Suprapubic skin (tissue), 4 donors: Measurements from ENCODE around the gene TSPAN32. TPM values are rescaled to one million over a fixed set of nuclear protein-coding genes. Genes with fewer than 3 reads are reported as not detected.

ENCODE experiments used
- DNase-seq, 2 donors: peaks; one replicate each; pipeline ENCODE4 v3.0.0-alpha.2; 2019; ENCODE audit warnings: low spot score in 2 of 2
- H3K27ac ChIP-seq: fragments of 200-600 bp; sonication (generic); one replicate; pipeline ENCODE4 v1.5.1; 2019
- H3K27me3 ChIP-seq: fragments of 200-600 bp; sonication (generic); one replicate; pipeline ENCODE4 v1.5.1; 2019
- H3K36me3 ChIP-seq: fragments of 200-600 bp; sonication (generic); one replicate; pipeline ENCODE4 v1.5.1; 2019
- H3K4me1 ChIP-seq: fragments of 200-600 bp; sonication (generic); one replicate; pipeline ENCODE4 v1.5.1; 2019
- H3K4me3 ChIP-seq: fragments of 200-600 bp; sonication (generic); one replicate; pipeline ENCODE4 v1.5.1; 2019; ENCODE audit warnings: mild to moderate bottlenecking
- H3K9me3 ChIP-seq: fragments of 200-600 bp; sonication (generic); one replicate; pipeline ENCODE4 v1.5.1; 2019
- EP300 ChIP-seq: sonication (generic); formaldehyde crosslinking; IDR thresholded peaks from one replicate; pipeline ENCODE4 v1.6.1; 2017; ENCODE audit warnings: antibody characterized with exemption
- POLR2A ChIP-seq, 2 donors: fragments of 450-650 bp; IDR thresholded peaks; one replicate each; pipeline ENCODE4 v1.6.1; 2017; ENCODE audit warnings: antibody characterized with exemption in 2 of 2, mild to moderate bottlenecking in 2 of 2, moderate library complexity in 2 of 2
- POLR2AphosphoS5 ChIP-seq, 3 donors: sonication (generic); formaldehyde crosslinking; IDR thresholded peaks; one replicate each; pipeline ENCODE4 v1.6.1; 2017; ENCODE audit warnings: antibody characterized with exemption in 3 of 3
- WGBS: methylation state at CpG from one replicate; pipeline ENCODE4 v1.1.5; 2018; 5-methylcytosine and 5-hydroxymethylcytosine counted together
- total RNA-seq, 4 donors: library from RNA; depleted of rRNA; stranded (reverse); fragments of >200 nt; gene quantifications; one replicate each; pipeline ENCODE4 v1.1.0, GENCODE V29; 2016
- TF ChIP-seq, protein P1 (sequence below), 2 donors: fragments of 200-600 bp in 1 of 2; fragments of 450-650 bp in 1 of 2; sonication (generic) in 1 of 2; IDR thresholded peaks; one replicate each; pipeline ENCODE4 v1.5.1; 2016 to 2019; ENCODE audit warnings: antibody characterized with exemption in 2 of 2, mild to moderate bottlenecking in 1 of 2, moderate library complexity in 1 of 2

TSPAN32 gene
- total RNA-seq, 4 donors from 2014 or later: 0.26 to 4.3 TPM; not detected in 2

DNA sequence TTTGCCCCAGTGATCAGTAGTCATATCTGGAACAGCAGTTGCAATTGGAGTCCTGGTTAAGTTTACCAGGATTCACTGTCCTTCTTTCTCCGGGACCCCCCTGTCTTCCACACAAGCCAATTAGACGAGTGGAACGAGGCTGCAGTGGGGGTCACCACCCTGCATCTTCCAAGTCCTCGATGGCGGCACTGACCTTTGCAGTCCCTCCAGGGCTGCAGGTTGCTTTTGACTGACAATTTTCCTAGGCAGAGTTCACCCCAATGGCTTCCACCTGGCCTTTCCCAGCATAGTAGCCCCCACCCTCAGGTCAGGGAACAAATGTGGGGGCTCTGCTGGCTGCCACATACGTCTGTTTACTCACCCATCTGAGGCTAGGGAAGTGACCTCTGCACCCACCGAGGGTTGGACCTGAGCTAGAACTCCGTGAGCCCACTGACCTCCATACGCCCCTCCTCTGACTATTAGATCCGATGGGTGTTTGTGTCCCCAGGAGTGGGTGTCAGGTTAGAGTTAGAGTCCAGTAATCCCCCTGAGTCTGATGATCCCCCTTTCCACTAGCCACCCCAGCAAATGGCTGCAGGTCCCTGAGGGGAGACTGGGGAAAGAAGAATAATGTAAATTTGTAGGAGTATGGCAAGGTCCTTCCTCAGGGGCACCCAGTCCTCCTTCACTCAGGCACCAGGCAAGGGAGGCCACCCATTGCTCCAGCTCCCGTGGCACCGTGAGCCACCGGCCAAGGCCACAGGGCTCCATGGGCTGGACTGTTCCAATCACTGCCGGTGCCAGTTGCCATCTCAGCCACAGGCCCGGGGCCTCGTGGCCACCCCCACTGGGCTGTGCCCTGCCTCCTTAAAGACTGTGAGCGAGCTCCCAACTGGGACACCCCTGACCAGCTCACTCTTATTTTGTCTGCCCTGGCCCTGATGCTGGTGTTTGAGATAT, 5.6 kb upstream of the TSPAN32 start:
- no peaks in the 10 kb centered on the region for H3K9me3 ChIP-seq
- H3K4me1 ChIP-seq: no peaks in the 10 kb centered on the region
- no peak overlapping the region for H3K4me3 ChIP-seq
- H3K27ac ChIP-seq: no peak overlapping the region
- H3K27me3 ChIP-seq: peaks cover 2% of the 10 kb centered on the region
- no peaks in the 10 kb centered on the region for H3K36me3 ChIP-seq
- DNase-seq: peak; percentile 41 to 63
- WGBS: 87% methylated on average over 16 of the region's 17 CpGs
- TF ChIP-seq EP300 (no peak), POLR2AphosphoS5 (IDR thresholded peaks at IDR 0.05) (no peak), POLR2A (IDR thresholded peaks at IDR 0.05) (no peak)
- TF ChIP-seq, protein P1, sequence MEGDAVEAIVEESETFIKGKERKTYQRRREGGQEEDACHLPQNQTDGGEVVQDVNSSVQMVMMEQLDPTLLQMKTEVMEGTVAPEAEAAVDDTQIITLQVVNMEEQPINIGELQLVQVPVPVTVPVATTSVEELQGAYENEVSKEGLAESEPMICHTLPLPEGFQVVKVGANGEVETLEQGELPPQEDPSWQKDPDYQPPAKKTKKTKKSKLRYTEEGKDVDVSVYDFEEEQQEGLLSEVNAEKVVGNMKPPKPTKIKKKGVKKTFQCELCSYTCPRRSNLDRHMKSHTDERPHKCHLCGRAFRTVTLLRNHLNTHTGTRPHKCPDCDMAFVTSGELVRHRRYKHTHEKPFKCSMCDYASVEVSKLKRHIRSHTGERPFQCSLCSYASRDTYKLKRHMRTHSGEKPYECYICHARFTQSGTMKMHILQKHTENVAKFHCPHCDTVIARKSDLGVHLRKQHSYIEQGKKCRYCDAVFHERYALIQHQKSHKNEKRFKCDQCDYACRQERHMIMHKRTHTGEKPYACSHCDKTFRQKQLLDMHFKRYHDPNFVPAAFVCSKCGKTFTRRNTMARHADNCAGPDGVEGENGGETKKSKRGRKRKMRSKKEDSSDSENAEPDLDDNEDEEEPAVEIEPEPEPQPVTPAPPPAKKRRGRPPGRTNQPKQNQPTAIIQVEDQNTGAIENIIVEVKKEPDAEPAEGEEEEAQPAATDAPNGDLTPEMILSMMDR (IDR thresholded peaks at IDR 0.05): no peak

DNA sequence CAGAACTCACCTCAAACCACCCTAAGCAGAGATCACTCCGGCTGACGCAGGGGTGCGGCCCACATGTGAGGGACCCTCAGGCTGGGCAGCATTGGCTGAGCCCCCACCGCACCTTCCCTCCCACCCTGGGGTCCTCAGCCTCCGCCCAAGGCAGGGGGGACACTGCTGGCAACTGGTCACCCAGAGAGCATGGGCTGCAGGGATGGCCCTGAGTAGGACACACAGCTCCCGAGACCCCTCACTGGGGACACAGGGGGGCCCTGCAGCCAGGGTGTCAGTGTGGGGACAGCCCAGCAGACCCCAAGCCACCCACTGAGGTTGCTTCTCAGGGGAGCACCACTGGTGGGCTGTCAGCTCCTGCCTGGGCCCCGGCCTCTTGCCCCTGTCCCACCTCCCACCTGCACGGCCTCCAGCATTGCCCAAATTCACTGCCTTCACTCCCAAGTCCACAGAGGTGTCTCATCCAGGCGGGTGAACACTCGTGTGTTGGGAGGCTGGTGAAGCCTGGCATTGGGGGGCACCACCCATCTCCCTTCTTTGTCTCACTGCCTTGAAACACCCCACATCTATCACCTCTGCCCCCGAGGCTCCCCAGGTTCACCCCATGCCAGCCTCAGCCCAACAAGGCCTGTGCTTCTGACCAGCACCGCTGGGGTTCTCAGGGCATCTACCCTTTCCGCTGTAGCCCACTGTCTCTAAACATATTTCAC, 4.7 kb upstream of the TSPAN32 start:
- WGBS: 94% methylated on average over 13 of the region's 13 CpGs
- Histone ChIP-seq H3K27me3 (peaks cover 2% of the 10 kb centered on the region), H3K4me3 (no peak overlapping the region), H3K36me3 (no peaks in the 10 kb centered on the region), H3K4me1 (no peaks in the 10 kb centered on the region), H3K27ac (no peak overlapping the region), H3K9me3 (no peaks in the 10 kb centered on the region)
- peak in 1 of 2 donors; percentile 44 for DNase-seq
- TF ChIP-seq, protein P1 (IDR thresholded peaks at IDR 0.05): no peak
- no peak for TF ChIP-seq POLR2AphosphoS5 (IDR thresholded peaks at IDR 0.05)
- TF ChIP-seq POLR2A (IDR thresholded peaks at IDR 0.05): no peak
- TF ChIP-seq EP300: no peak

DNA sequence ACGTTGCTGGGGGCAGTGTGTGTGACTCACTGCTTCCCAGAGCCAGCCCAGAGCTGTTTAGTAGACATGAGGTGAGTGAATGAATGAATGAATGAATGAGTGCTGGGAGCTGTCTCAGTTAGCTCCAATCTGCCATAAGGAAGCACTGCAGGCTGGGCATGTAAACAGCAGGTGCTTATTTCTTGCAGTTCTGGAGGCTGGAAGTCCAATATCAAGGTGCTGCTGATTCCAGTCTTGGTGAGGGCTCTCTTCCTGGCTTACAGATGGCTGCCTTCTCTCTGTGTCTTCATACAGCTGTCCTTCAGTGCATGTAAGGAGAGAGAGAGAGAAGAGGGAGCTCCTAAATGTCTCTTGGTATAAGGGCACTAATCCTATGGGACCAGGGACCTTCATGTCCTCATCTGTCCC, 4.2 kb upstream of the TSPAN32 start:
- WGBS: 30% methylated on average over 1 of the region's 1 CpG
- no peaks in the 10 kb centered on the region for H3K9me3 ChIP-seq
- DNase-seq: no peak
- no peaks in the 10 kb centered on the region for H3K27me3 ChIP-seq
- no peak for TF ChIP-seq POLR2A (IDR thresholded peaks at IDR 0.05)
- no peak for TF ChIP-seq POLR2AphosphoS5 (IDR thresholded peaks at IDR 0.05)
- TF ChIP-seq, protein P1 (IDR thresholded peaks at IDR 0.05): no peak
- no peak for TF ChIP-seq EP300
- H3K27ac ChIP-seq: no peak overlapping the region
- H3K4me1 ChIP-seq: no peaks in the 10 kb centered on the region
- H3K36me3 ChIP-seq: no peaks in the 10 kb centered on the region
- H3K4me3 ChIP-seq: no peak overlapping the region

DNA sequence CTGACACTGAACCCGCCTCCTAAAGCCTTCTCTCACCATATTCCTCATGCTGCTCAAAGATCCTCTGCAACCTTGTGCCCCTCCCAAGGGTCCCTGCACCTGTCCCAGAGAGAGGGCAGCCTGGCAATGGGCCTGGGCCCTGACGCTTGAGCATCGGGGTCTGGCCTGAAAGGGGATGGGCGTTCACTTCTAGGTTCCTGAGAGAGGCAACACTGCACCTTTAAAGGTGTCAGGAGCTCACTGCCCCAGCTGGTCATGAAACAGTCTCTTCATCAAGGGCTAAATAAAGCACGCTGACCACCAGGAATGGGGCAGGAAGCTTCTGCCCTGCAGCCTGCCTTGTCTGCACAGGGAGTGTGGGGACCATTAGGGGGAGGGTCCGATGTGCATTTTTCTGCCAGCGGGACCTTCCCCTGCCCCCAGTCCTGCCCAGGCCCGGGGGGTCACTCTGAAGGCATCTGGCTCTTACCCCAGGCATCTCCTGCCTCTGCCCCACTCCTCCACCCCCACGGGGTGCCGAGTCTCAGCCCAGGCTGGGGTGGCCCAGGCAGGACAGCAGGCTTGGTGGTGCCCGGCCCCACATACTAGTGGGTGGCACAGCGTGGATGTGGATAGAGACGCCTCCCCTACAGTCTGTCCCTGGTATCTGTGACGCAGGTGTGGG, 3.5 kb upstream of the TSPAN32 start:
- DNase-seq: peak in 1 of 2 donors; percentile 49

More for the DNA sequence above, 3.5 kb upstream of the TSPAN32 start:
- H3K27ac ChIP-seq: no peak overlapping the region
- no peak overlapping the region for H3K4me3 ChIP-seq
- H3K4me1 ChIP-seq: no peaks in the 10 kb centered on the region
- 80% methylated on average over 2 of the region's 14 CpGs for WGBS
- TF ChIP-seq, protein P1 (IDR thresholded peaks at IDR 0.05): no peak
- TF ChIP-seq EP300: no peak
- TF ChIP-seq POLR2A (IDR thresholded peaks at IDR 0.05): no peak
- TF ChIP-seq POLR2AphosphoS5 (IDR thresholded peaks at IDR 0.05): no peak
- no peaks in the 10 kb centered on the region for H3K36me3 ChIP-seq
- no peaks in the 10 kb centered on the region for H3K9me3 ChIP-seq
- H3K27me3 ChIP-seq: no peaks in the 10 kb centered on the region
